Mesodermal cell (in vitro differentiated cells): ENCODE data around the gene DAGLB.
"Not testable (repeated sequence)": the region's sequence is repeated elsewhere in the genome, so short reads cannot be mapped to it uniquely, and the experiment has no call there.

Experiments used
- H3K27ac ChIP-seq: 2 replicates; pipeline ENCODE4 v1.7.0; 2013; ENCODE audit warnings: mild to moderate bottlenecking, low read depth, low read length, moderate library complexity; ENCODE audit not compliant: severe bottlenecking
- H3K36me3 ChIP-seq: 2 replicates; pipeline ENCODE4 v1.7.1; 2013; ENCODE audit warnings: mild to moderate bottlenecking, low read length, moderate library complexity; ENCODE audit not compliant: control insufficient read depth, insufficient read depth
- H3K4me1 ChIP-seq: one replicate; pipeline ENCODE4 v1.7.1; 2013; ENCODE audit warnings: mild to moderate bottlenecking, low read length; ENCODE audit not compliant: insufficient read depth, control insufficient read depth, poor library complexity, severe bottlenecking
- H3K4me3 ChIP-seq: 2 replicates; pipeline ENCODE4 v1.7.0; 2013; ENCODE audit warnings: low read length, control low read depth, mild to moderate bottlenecking; ENCODE audit not compliant: insufficient read depth, poor library complexity, severe bottlenecking; ENCODE audit errors: extremely low read depth
- H3K9me3 ChIP-seq: 2 replicates; pipeline ENCODE4 v1.7.1; 2013; ENCODE audit warnings: mild to moderate bottlenecking, low read length, moderate library complexity; ENCODE audit not compliant: control insufficient read depth
- WGBS, 2 experiments: methylation state at CpG; one replicate each; pipeline ENCODE4 v1.1.5; 2013; ENCODE audit warnings: missing lambda C conversion rate in 2 of 2; ENCODE audit not compliant: insufficient coverage in 2 of 2; 5-methylcytosine and 5-hydroxymethylcytosine counted together

The DAGLB gene

DNA sequence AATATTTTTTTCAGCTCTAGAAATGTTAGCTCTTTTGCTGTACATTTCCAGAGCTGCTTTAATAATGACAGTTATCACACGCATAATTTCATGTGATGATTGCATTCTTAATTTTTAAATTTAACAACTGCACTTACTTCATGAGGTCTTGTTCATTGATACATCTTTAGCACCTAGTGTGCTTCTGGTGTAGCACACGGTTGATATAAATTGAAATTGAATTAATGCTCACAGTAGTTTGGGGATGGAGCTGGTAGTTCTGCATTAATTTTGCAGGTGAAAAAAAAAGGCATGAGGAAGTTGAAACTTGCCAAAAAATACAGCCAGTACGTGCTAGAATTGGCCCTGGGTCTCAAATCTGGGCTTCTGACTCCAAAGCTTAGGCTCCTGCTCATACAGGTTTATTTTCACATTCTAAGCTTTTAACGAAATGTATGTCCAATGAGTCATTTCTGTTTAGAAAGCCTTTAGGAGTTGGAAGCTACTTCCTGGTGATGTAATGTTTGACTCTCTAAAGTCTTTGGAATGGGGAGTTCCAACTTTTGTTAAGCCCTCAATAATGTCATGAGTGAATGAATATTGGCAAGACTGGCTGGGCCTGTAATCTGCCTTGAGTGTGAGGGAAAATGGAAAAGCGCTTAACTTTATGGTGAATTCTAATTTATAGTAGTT, 62.5 kb downstream of the DAGLB start:
- H3K36me3 ChIP-seq = peaks cover 69% of the 10 kb centered on the region
- H3K4me3 ChIP-seq = no peak overlapping the region
- WGBS, 2 experiments = 81 to 90% methylated on average over 4 to 5 of the region's 5 CpGs
- H3K9me3 ChIP-seq = no peaks in the 10 kb centered on the region
- peaks cover 35% of the 10 kb centered on the region for H3K4me1 ChIP-seq
- H3K27ac ChIP-seq = peak overlapping the region; percentile 88

DNA sequence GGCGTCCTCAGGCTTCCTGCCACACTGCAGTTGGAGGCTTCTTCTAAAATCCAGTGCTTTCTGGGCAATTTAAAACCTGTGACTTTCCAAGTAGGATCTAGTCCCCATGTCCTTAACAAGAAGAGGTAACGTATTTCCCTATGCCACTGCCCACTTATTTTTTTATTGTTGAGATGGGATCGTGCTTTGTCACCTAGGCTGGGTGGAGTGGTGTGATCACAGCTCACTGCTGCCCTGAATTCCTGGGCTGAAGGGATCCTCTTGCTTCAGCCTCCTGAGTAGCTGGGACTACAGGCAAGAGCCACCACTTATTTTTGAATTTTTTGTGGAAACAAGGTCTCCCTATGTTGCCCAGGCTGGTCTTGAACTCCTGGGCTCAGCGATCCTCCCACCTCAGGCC, 63.4 kb downstream of the DAGLB start:
- peak overlapping the region; percentile 88 for H3K27ac ChIP-seq
- WGBS, 2 experiments = 84 to 86% methylated on average over 2 to 3 of the region's 4 CpGs

DNA sequence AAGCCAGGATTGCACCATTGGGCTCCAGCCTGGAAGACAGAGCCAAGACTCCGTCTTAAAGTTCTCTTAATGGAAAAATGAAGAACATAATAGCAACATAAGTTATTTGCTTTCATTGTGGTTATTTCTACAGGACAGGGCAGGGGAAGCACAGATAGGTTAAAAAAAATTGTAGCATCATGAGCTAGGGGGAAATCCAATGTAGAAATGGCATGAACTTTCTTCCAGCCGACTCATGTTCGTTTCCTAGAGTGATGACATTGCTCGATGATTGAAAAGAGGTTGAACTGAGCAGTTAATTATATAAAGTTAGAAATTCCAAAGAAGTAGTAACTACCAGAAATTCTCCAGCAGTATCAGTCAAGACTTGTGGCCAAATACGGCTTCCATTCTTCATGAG, 64.9 kb downstream of the DAGLB start:
- peaks cover 68% of the 10 kb centered on the region for H3K36me3 ChIP-seq
- no peaks in the 10 kb centered on the region for H3K9me3 ChIP-seq
- peaks cover 35% of the 10 kb centered on the region for H3K4me1 ChIP-seq
- no peak overlapping the region for H3K4me3 ChIP-seq
- no peak overlapping the region for H3K27ac ChIP-seq
- 95 to 100% methylated on average over 3 of the region's 5 CpGs for WGBS, 2 experiments

More for the DNA sequence above, 63.4 kb downstream of the DAGLB start:
- Histone ChIP-seq H3K4me3 (no peak overlapping the region), H3K9me3 (no peaks in the 10 kb centered on the region), H3K4me1 (peaks cover 35% of the 10 kb centered on the region), H3K36me3 (peaks cover 68% of the 10 kb centered on the region)

DNA sequence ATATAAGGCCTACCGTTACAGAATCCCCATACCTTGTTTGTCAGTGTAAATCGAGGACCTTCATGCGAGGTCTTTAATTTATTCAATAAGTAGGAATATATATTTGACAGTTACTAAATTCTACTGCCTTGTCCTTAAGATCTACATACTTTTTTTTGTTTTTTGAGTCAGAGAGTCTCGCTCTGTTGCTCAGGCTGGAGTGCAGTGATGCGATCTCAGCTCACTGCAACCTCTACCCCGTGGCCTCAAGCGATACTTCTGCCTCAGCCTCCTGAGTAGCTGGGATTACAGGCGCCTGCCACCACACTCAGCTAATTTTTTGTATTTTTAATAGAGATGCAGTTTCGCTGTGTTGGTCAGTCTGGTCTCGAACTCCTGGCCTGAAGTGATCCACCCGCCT, 65.9 kb downstream of the DAGLB start:
- H3K4me3 ChIP-seq, H3K9me3 ChIP-seq, H3K27ac ChIP-seq: not testable (repeated sequence)
- H3K4me1 ChIP-seq = peaks cover 37% of the 10 kb centered on the region
- H3K36me3 ChIP-seq = peaks cover 68% of the 10 kb centered on the region
- 100% methylated on average over 2 to 7 of the region's 11 CpGs for WGBS, 2 experiments

DNA sequence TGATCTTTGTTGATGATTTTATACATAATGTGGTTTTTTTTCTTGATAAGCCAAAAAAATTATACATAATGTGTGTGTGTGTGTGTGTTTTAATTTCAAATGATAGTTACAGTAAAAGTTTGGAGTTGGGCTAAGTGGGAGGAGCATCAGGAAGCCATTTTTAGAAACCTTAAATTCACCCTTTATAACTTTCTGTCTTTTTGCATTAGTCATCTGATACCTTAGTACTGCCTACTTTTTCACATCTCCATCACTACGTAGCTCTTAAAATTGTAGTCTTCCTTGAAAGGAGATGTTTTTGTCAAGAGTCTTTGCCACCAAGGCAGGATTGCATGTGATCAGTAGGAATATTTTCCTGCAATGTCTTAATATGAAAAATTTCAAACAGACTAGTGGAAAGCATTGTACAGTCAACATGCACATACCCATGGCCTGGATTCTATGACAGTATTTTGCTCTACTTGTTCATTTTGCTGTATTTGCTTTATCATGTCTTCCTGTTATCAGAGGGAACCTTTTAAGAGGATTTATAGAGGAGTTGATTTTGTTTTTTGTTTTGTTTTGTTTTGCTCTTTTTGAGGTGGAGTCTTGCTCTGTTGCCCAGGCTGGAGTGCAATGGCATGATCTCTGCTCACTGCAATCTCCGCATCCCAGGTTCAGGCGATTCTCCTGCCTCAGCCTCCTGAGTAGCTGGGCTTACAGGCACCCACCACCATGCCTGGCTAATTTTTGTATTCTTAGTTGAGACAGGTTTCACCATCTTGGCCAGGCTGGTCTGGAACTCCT, 67.3 kb downstream of the DAGLB start:
- 83 to 93% methylated on average over 2 of the region's 3 CpGs for WGBS, 2 experiments
- Histone ChIP-seq H3K4me3 (no peak overlapping the region), H3K4me1 (peaks cover 29% of the 10 kb centered on the region), H3K27ac (peak overlapping the region; percentile 16), H3K9me3 (no peaks in the 10 kb centered on the region), H3K36me3 (peaks cover 64% of the 10 kb centered on the region)

DNA sequence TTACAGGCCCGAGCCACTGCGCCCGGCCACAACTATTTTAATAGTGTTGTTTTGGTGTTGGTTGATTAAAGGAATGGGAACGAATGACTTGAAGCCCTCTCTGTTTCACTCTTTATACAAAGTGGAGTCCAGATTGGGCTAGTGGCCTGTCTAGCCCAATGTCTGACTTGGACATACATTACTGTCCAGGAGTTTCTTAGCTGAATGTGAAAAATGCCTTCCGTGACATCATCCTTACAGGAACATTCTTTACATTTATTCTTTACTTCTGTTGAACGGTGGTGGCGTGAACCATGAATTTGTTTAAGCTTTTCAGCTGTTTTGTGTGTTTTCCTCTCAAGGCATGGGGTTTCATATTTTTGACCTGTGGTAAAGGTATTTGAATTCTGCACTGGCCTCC, 67.9 kb downstream of the DAGLB start:
- peak overlapping the region; percentile 23 for H3K27ac ChIP-seq
- no peak overlapping the region for H3K4me3 ChIP-seq
- H3K4me1 ChIP-seq = peaks cover 25% of the 10 kb centered on the region
- peaks cover 64% of the 10 kb centered on the region for H3K36me3 ChIP-seq
- WGBS, 2 experiments = 86 to 92% methylated on average over 1 to 2 of the region's 7 CpGs
- H3K9me3 ChIP-seq = no peaks in the 10 kb centered on the region

DNA sequence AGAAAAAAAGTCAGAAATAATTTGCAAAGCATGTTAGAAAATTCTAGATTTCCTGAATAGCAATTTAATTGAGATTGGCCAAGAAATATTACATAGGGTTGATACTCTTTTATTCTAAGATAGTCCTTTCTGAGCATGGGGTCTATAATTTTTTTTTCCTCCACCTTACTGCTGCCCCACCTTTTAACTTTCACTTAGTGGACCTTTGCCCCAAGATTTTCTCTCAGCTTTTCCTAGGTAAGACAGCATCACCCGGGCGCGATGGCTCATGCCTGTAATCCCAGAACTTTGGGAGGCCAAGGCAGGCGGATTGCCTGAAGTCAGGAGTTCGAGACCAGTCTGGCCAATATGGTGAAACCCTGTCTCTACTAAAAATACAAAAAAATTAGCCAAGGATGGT, 69.2 kb downstream of the DAGLB start:
- not testable (repeated sequence) for H3K9me3 ChIP-seq, H3K27ac ChIP-seq, H3K4me3 ChIP-seq
- peaks cover 14% of the 10 kb centered on the region for H3K4me1 ChIP-seq
- 98 to 100% methylated on average over 4 to 5 of the region's 5 CpGs for WGBS, 2 experiments
- H3K36me3 ChIP-seq = peaks cover 58% of the 10 kb centered on the region

DNA sequence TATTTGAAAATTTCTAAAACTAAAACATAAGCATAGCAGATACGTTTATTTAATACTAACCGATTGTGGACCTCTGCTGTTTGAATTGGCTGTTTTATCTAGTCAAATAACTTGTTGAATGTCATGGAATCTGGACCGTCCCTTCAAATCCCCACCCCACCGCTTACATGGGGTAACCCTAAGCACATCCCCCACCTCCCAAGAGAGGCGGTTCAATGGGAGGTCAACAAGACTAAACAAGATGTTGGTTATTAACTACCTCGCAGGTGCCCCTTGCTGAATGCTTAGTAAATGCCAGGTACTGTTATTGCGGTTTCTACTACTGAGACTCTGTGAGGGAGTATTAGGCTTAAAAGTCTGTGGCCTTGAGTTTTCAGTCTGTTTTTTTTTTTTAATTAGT, 70.9 kb downstream of the DAGLB start:
- Histone ChIP-seq H3K4me3 (peak overlapping the region; percentile 85), H3K9me3 (no peaks in the 10 kb centered on the region), H3K27ac (no peak overlapping the region), H3K36me3 (peaks cover 49% of the 10 kb centered on the region), H3K4me1 (peaks cover 6% of the 10 kb centered on the region)
- WGBS, 2 experiments = 100% methylated on average over 1 of the region's 7 CpGs

DNA sequence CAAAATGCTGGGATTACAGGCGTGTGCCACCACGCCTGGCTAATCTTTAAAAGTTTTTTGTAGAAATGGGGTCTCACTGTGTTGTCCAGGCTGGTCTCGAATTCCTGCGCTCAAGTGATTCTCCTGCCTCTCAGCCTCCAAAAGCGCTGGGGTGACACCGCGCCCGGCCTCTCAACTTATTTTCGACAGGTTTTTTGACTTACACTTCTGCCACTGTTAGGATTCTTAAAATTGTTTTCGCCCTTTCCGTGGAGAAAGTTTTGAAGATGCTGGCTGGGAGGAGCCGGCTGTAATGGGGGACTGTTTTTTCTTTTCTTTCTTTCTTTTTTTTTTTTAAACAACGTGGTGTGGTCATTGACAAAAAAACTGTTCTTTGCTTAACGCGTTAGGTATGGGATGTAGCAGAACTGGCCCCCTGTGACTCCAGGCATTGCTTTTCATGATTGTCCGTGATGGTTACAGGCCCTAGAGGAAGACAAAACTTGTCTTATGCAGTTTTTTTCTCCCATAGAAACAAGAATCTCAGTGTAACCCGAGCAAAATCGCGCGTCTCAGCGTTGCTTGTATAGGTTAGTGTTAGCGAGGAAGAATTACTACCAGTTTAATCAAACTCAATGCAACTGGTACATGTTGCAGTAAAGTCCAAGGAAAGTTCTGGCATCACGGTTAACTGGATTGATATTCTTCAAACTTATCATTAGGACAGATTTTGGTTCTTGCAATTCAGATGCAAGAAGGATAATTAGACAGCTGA, 72.2 kb downstream of the DAGLB start:
- Histone ChIP-seq H3K27ac (peak overlapping the region; percentile 83), H3K4me1 (peaks cover 3% of the 10 kb centered on the region)
- WGBS, 2 experiments = 2 to 10% methylated on average over 4 to 6 of the region's 23 CpGs

DNA sequence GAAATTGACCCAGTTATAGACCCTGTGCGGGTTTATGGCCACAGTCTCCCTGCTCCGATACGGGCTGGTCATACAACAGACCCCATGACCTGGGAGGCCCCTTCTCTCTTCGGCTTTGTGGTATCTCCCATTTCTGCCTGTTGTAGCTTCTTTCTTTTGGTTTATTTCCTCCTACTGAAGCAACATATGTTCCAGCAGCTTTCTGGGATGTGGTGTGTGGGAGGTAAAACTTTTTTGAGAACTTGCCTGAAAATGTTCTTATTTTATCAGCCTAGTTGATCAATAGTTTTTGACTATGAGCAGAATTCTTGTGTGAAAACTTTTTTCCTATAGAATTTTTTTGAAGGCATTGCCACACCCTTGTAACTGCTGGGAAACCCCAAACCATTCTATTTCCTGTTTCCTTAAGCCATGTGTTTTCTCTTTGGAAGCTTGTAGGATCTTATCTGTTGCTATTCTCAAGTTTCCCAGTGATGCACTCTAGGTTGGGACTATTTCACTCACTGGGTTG, 80.0 kb downstream of the DAGLB start:
- H3K4me1 ChIP-seq = peaks cover 6% of the 10 kb centered on the region
- H3K4me3 ChIP-seq = no peak overlapping the region
- peak overlapping the region; percentile 67 for H3K27ac ChIP-seq
- no peaks in the 10 kb centered on the region for H3K9me3 ChIP-seq
- H3K36me3 ChIP-seq = no peaks in the 10 kb centered on the region
- 92 to 98% methylated on average over 4 of the region's 4 CpGs for WGBS, 2 experiments

More for the DNA sequence above, 72.2 kb downstream of the DAGLB start:
- Histone ChIP-seq H3K4me3 (peak overlapping the region; percentile 85), H3K9me3 (no peaks in the 10 kb centered on the region), H3K36me3 (peaks cover 36% of the 10 kb centered on the region)
